Measurements from ENCODE around the gene DNAH11.

- no peak for TF ChIP-seq CTCF (IDR thresholded peaks at IDR 0.05)
- no peak for TF ChIP-seq POLR2AphosphoS5 (IDR thresholded peaks at IDR 0.05; ENCODE audit: insufficient read depth in 1 of 2, low read depth in 1 of 2)
- TF ChIP-seq POLR2A (IDR thresholded peaks at IDR 0.05) = no peak
Measured at GRCh38 chr7:21636694-21637093, 93.9 kb downstream of the DNAH11 start.

Measured in vagina (tissue), 2 donors.